GM18907 (cell line): ENCODE results near the gene NUBPL.
"Not testable (repeated sequence)": the region's sequence is repeated elsewhere in the genome, so short reads cannot be mapped to it uniquely, and the experiment has no call there.

ENCODE experiments used
- ATAC-seq: cut with Tn5 transposase; IDR thresholded peaks from one replicate; pipeline ENCODE4 v1.9.1; 2021; ENCODE audit warnings: mild to moderate bottlenecking, moderate library complexity; ENCODE audit not compliant: unreplicated experiment

Gene NUBPL

GRCh38 chr14:31718985-31719384, 157.8 kb downstream of the NUBPL start:
- ATAC-seq, result no peak

GRCh38 chr14:31726337-31726736, 165.1 kb downstream of the NUBPL start:
- ATAC-seq, result no peak

GRCh38 chr14:31727797-31728196, 166.6 kb downstream of the NUBPL start:
- no peak for ATAC-seq

GRCh38 chr14:31740688-31741087, 179.5 kb downstream of the NUBPL start:
- no peak for ATAC-seq

- no peak for ATAC-seq
Measured at GRCh38 chr14:31745741-31746140, 184.5 kb downstream of the NUBPL start.

- no peak for ATAC-seq
Measured at GRCh38 chr14:31746326-31746725, 185.1 kb downstream of the NUBPL start.

- no peak for ATAC-seq
Measured at GRCh38 chr14:31749275-31749674, 188.1 kb downstream of the NUBPL start.

- ATAC-seq, result not testable (repeated sequence)
Measured at GRCh38 chr14:31751047-31751446, 189.8 kb downstream of the NUBPL start.

GRCh38 chr14:31752867-31753661, 191.9 kb downstream of the NUBPL start:
- ATAC-seq, result no peak

- ATAC-seq, result no peak
Measured at GRCh38 chr14:31758941-31759340, 197.7 kb downstream of the NUBPL start.

- no peak for ATAC-seq
Measured at GRCh38 chr14:31760277-31760676, 199.1 kb downstream of the NUBPL start.

GRCh38 chr14:31761325-31761724, 200.1 kb downstream of the NUBPL start:
- ATAC-seq, result no peak

GRCh38 chr14:31763041-31763440, 201.8 kb downstream of the NUBPL start:
- no peak for ATAC-seq

GRCh38 chr14:31766315-31766892, 205.2 kb downstream of the NUBPL start:
- no peak for ATAC-seq

- ATAC-seq, result no peak
Measured at GRCh38 chr14:31768355-31768754, 207.2 kb downstream of the NUBPL start.

- ATAC-seq, result no peak
Measured at GRCh38 chr14:31770271-31770670, 209.1 kb downstream of the NUBPL start.

GRCh38 chr14:31774567-31774966, 213.4 kb downstream of the NUBPL start:
- no peak for ATAC-seq

GRCh38 chr14:31777312-31777711, 216.1 kb downstream of the NUBPL start:
- no peak for ATAC-seq

GRCh38 chr14:31781578-31781977, 220.4 kb downstream of the NUBPL start:
- ATAC-seq, result no peak

- no peak for ATAC-seq
Measured at GRCh38 chr14:31785574-31785973, 224.4 kb downstream of the NUBPL start.

- no peak for ATAC-seq
Measured at GRCh38 chr14:31787377-31787776, 226.2 kb downstream of the NUBPL start.

GRCh38 chr14:31788340-31788739, 227.1 kb downstream of the NUBPL start:
- no peak for ATAC-seq

- no peak for ATAC-seq
Measured at GRCh38 chr14:31792726-31793125, 231.5 kb downstream of the NUBPL start.
